ENCODE results near the gene GSK3B. TPM values are rescaled to one million over a fixed set of nuclear protein-coding genes. Genes with fewer than 3 reads are reported as not detected.

GSK3B gene
- polyA plus RNA-seq, 1 donor (not counting 4 experiments of a cell fraction or from before 2014, with no cell fraction given): 73.3 TPM

DNA sequence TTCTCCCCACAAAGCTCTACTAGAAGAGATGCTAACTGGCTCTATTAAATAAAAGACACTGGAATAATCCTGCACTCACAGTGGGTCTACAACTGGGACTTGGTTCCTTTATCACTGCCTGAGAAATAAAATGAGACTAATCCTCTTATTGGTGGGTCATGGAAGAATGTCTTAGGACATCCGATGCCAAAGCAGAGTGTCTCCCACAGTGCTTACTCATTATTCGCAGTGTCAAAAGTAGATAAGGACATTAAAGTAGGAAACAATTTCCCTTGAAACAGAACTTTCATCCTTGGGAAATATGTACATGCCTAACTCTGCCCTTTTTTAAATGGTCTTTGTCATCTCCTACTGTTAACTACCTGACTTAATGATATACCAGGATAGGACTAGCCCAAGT lies 71.5 kb downstream of the GSK3B start:
- dilution Hi-C loops (cut with MboI; ENCODE audit: extremely low pct_ligation_motif_present, low sequenced_read_pairs): no loop called here
- H3K79me2 ChIP-seq (ENCODE audit: control insufficient read depth, insufficient read depth, low read length): peaks cover 97% of the 10 kb centered on the region
- H4K20me1 ChIP-seq (ENCODE audit: control insufficient read depth, extremely low read depth, insufficient read depth, low read length): peaks cover 39% of the 10 kb centered on the region
- DNase-seq (ENCODE audit: low read depth, low spot score) (no peak), FAIRE-seq (peak; percentile 41)
- H3K4me3 ChIP-seq (ENCODE audit: control insufficient read depth in 2 of 3, extremely low read depth in 1 of 3, insufficient read depth in 2 of 3, low read depth in 1 of 3, low read length in 3 of 3): no peak overlapping the region
- no peak overlapping the region for H3K9ac ChIP-seq (ENCODE audit: control insufficient read depth, extremely low read depth, insufficient read depth, low read length)
- H3K4me1 ChIP-seq (ENCODE audit: control insufficient read depth, extremely low read depth, insufficient read depth, low read length): no peaks in the 10 kb centered on the region
- no peak overlapping the region for H3K27ac ChIP-seq (ENCODE audit: control insufficient read depth, insufficient read depth, low read length)
- no peaks in the 10 kb centered on the region for H3K9me3 ChIP-seq (ENCODE audit: control insufficient read depth, low read depth, low read length)
- no peak overlapping the region for H2AFZ ChIP-seq (ENCODE audit: control insufficient read depth, low read length)
- no peak overlapping the region for H3K4me2 ChIP-seq (ENCODE audit: control insufficient read depth, extremely low read depth, insufficient read depth, low read depth, low read length)
- no peaks in the 10 kb centered on the region for H3K36me3 ChIP-seq (ENCODE audit: control insufficient read depth in 2 of 2, extremely low read depth in 1 of 2, insufficient read depth in 2 of 2, low read length in 2 of 2)
- no peaks in the 10 kb centered on the region for H3K9me1 ChIP-seq (ENCODE audit: control insufficient read depth, extremely low read depth, insufficient read depth, low read length)
- no peaks in the 10 kb centered on the region for H3K27me3 ChIP-seq (ENCODE audit: control insufficient read depth, extremely low read depth, insufficient read depth, low read length)
- TF ChIP-seq, protein P1, sequence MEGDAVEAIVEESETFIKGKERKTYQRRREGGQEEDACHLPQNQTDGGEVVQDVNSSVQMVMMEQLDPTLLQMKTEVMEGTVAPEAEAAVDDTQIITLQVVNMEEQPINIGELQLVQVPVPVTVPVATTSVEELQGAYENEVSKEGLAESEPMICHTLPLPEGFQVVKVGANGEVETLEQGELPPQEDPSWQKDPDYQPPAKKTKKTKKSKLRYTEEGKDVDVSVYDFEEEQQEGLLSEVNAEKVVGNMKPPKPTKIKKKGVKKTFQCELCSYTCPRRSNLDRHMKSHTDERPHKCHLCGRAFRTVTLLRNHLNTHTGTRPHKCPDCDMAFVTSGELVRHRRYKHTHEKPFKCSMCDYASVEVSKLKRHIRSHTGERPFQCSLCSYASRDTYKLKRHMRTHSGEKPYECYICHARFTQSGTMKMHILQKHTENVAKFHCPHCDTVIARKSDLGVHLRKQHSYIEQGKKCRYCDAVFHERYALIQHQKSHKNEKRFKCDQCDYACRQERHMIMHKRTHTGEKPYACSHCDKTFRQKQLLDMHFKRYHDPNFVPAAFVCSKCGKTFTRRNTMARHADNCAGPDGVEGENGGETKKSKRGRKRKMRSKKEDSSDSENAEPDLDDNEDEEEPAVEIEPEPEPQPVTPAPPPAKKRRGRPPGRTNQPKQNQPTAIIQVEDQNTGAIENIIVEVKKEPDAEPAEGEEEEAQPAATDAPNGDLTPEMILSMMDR (optimal IDR thresholded peaks at IDR 0.05 in 1 of 3, IDR thresholded peaks at IDR 0.05 in 1 of 3, conservative IDR thresholded peaks at IDR 0.05 in 1 of 3; ENCODE audit: extremely low read depth in 1 of 3, insufficient read depth in 2 of 3, low read length in 3 of 3): no peak
- no peak for TF ChIP-seq EZH2 (IDR thresholded peaks at IDR 0.05; ENCODE audit: low read length)

DNA sequence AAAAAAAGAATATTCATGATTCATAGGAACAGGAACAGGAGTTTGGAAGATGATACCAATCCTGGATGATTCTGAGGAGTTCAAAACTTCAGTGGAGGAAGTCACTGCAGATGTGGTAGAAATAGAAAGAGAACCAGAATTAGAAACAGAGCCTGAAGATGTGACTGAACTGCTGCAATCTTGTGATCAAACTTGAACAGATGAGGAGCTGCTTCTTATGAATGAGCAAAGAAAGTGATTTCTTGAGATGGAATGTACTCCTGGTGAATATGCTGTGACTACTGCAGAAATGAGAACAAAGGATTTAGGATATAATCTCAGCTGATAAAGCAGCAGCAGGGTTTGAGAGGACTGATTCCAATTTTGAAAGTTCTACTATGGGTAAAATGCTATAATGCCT lies 72.7 kb downstream of the GSK3B start:
- DNase-seq (ENCODE audit: low read depth, low spot score): no peak
- Histone ChIP-seq H3K27ac (ENCODE audit: control insufficient read depth, insufficient read depth, low read length) (no peak overlapping the region), H4K20me1 (ENCODE audit: control insufficient read depth, extremely low read depth, insufficient read depth, low read length) (peaks cover 42% of the 10 kb centered on the region), H3K9me3 (ENCODE audit: control insufficient read depth, low read depth, low read length) (no peaks in the 10 kb centered on the region), H3K9me1 (ENCODE audit: control insufficient read depth, extremely low read depth, insufficient read depth, low read length) (no peaks in the 10 kb centered on the region), H3K4me2 (ENCODE audit: control insufficient read depth, extremely low read depth, insufficient read depth, low read depth, low read length) (no peak overlapping the region), H3K27me3 (ENCODE audit: control insufficient read depth, extremely low read depth, insufficient read depth, low read length) (no peaks in the 10 kb centered on the region), H3K36me3 (ENCODE audit: control insufficient read depth in 2 of 2, extremely low read depth in 1 of 2, insufficient read depth in 2 of 2, low read length in 2 of 2) (no peaks in the 10 kb centered on the region), H3K79me2 (ENCODE audit: control insufficient read depth, insufficient read depth, low read length) (peaks cover 98% of the 10 kb centered on the region), H3K9ac (ENCODE audit: control insufficient read depth, extremely low read depth, insufficient read depth, low read length) (no peak overlapping the region), H2AFZ (ENCODE audit: control insufficient read depth, low read length) (no peak overlapping the region), H3K4me1 (ENCODE audit: control insufficient read depth, extremely low read depth, insufficient read depth, low read length) (no peaks in the 10 kb centered on the region), H3K4me3 (ENCODE audit: control insufficient read depth in 2 of 3, extremely low read depth in 1 of 3, insufficient read depth in 2 of 3, low read depth in 1 of 3, low read length in 3 of 3) (no peak overlapping the region)
- dilution Hi-C loops (cut with MboI; ENCODE audit: extremely low pct_ligation_motif_present, low sequenced_read_pairs): no loop called here
- FAIRE-seq: peak; percentile 57
- TF ChIP-seq EZH2 (IDR thresholded peaks at IDR 0.05; ENCODE audit: low read length): no peak
- TF ChIP-seq, protein P1 (optimal IDR thresholded peaks at IDR 0.05 in 1 of 3, IDR thresholded peaks at IDR 0.05 in 1 of 3, conservative IDR thresholded peaks at IDR 0.05 in 1 of 3; ENCODE audit: extremely low read depth in 1 of 3, insufficient read depth in 2 of 3, low read length in 3 of 3): no peak
